ENCODE measurements around the gene ABCD1. TPM values are rescaled to one million over a fixed set of nuclear protein-coding genes. Genes with fewer than 3 reads are reported as not detected.

Gene ABCD1
- total RNA-seq, 1 donor from 2014 or later: 18.3 TPM

- Mint-ChIP-seq H3K36me3 (peaks cover 25% of the 10 kb centered on the region), H3K27me3 (ENCODE audit: low read depth) (no peaks in the 10 kb centered on the region), H3K9me3 (peaks cover 26% of the 10 kb centered on the region), H3K4me1 (peaks cover 11% of the 10 kb centered on the region), H3K27ac (no peak overlapping the region), H3K4me3 (no peak overlapping the region)
- TF ChIP-seq CTCF (IDR thresholded peaks at IDR 0.05; ENCODE audit: unreplicated experiment): no peak
- no peak for DNase-seq (ENCODE audit: low spot score in 2 of 2, unreplicated experiment in 2 of 2)
These were observed 6.6 kb downstream of the ABCD1 start for GRCh38 chrX:153731117-153731844.

- H3K4me3 Mint-ChIP-seq: no peak overlapping the region
- H3K4me1 Mint-ChIP-seq: peaks cover 9% of the 10 kb centered on the region
- no peak for TF ChIP-seq CTCF (IDR thresholded peaks at IDR 0.05; ENCODE audit: unreplicated experiment)
- no peak for DNase-seq (ENCODE audit: low spot score in 2 of 2, unreplicated experiment in 2 of 2)
- H3K36me3 Mint-ChIP-seq: peaks cover 27% of the 10 kb centered on the region
- peaks cover 26% of the 10 kb centered on the region for H3K9me3 Mint-ChIP-seq
- H3K27ac Mint-ChIP-seq: no peak overlapping the region
- no peaks in the 10 kb centered on the region for H3K27me3 Mint-ChIP-seq (ENCODE audit: low read depth)
These were observed 7.2 kb downstream of the ABCD1 start for GRCh38 chrX:153731845-153732215.

DNA sequence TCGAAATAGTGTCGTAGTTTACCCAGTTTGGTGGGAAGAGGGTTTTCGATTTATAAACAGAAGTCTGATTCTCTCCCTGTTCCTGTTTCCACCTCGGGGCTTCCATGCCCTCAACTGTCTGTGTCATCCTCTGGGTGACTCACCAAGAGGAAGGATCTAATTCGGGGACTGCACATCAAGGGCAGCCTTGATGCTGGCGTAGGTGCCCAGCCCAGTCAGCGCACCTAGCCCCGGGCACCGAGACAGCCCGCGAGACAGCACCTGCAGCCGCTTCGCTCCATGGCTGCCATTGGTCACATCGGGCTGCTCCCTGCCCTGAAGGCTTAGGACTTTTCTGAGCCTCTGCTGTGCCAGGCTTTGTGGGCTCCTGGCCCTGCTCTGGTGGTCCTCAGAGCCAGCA lies 7.7 kb downstream of the ABCD1 start:
- Mint-ChIP-seq H3K27me3 (ENCODE audit: low read depth) (no peaks in the 10 kb centered on the region), H3K4me1 (peaks cover 3% of the 10 kb centered on the region), H3K4me3 (no peak overlapping the region), H3K9me3 (peaks cover 26% of the 10 kb centered on the region), H3K27ac (no peak overlapping the region), H3K36me3 (peaks cover 27% of the 10 kb centered on the region)
- no peak for TF ChIP-seq CTCF (IDR thresholded peaks at IDR 0.05; ENCODE audit: unreplicated experiment)
- no peak for DNase-seq (ENCODE audit: low spot score in 2 of 2, unreplicated experiment in 2 of 2)

- H3K4me3 Mint-ChIP-seq: no peak overlapping the region
These were observed 9.1 kb downstream of the ABCD1 start for GRCh38 chrX:153733651-153734240.

DNA sequence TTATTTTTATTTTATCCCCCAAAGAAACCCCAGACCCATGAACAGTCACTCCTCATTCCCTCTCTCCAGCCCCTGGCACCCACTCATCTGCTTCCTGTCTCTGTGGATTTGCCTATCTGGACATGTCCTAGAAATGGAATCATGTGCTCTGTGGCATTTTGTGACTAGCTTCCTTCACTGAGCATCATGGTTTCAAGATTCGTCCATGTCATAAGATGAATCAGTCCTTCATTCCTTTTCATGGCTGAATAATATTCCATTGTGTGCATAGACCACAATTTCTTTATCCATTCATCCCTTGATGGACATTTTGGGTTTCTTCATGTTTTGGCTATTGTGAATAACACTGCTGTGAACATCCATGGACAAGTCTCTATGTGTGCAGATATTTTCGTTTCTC lies 10.2 kb downstream of the ABCD1 start:
- Mint-ChIP-seq H3K9me3 (peaks cover 26% of the 10 kb centered on the region), H3K27me3 (ENCODE audit: low read depth) (no peaks in the 10 kb centered on the region), H3K4me1 (no peaks in the 10 kb centered on the region), H3K4me3 (no peak overlapping the region), H3K36me3 (peaks cover 27% of the 10 kb centered on the region), H3K27ac (no peak overlapping the region)
- no peak for TF ChIP-seq CTCF (IDR thresholded peaks at IDR 0.05; ENCODE audit: unreplicated experiment)
- DNase-seq (ENCODE audit: low spot score in 2 of 2, unreplicated experiment in 2 of 2): no peak

More at GRCh38 chrX:153733651-153734240, 9.1 kb downstream of the ABCD1 start:
- no peaks in the 10 kb centered on the region for H3K4me1 Mint-ChIP-seq
- H3K36me3 Mint-ChIP-seq: peaks cover 27% of the 10 kb centered on the region
- no peaks in the 10 kb centered on the region for H3K27me3 Mint-ChIP-seq (ENCODE audit: low read depth)
- DNase-seq (ENCODE audit: low spot score in 2 of 2, unreplicated experiment in 2 of 2): no peak
- no peak overlapping the region for H3K27ac Mint-ChIP-seq
- no peak for TF ChIP-seq CTCF (IDR thresholded peaks at IDR 0.05; ENCODE audit: unreplicated experiment)
- peaks cover 26% of the 10 kb centered on the region for H3K9me3 Mint-ChIP-seq

Data from mesothelial cell of epicardium (in vitro differentiated cells).